Small intestine (tissue), 7 donors: ENCODE data around the gene C11orf24. TPM values are rescaled to one million over a fixed set of nuclear protein-coding genes. Genes with fewer than 3 reads are reported as not detected.
"Not testable (repeated sequence)": the region's sequence is repeated elsewhere in the genome, so short reads cannot be mapped to it uniquely, and the experiment has no call there.

Source experiments
- DNase-seq, 2 donors: peaks; one replicate each; pipeline versions ENCODE4 v3.0.0 to v3.0.0-alpha.2; 2013
- FAIRE-seq: peaks from 2 replicates; lab custom pipeline; 2012; peaks lifted over from hg19 to GRCh38; lab: Jason Lieb, UNC
- H3K27ac ChIP-seq, 3 donors: one replicate each; pipeline ENCODE4 v1.5.1; 2013; ENCODE audit warnings: low read length in 2 of 3, mild to moderate bottlenecking in 2 of 3, control low read depth in 1 of 3, inconsistent platforms in 1 of 3, low read depth in 1 of 3, moderate library complexity in 1 of 3
- H3K27me3 ChIP-seq, 3 donors: one replicate each; pipeline ENCODE4 v1.6.1; 2013; ENCODE audit warnings: low read length in 3 of 3, inconsistent platforms in 1 of 3; ENCODE audit not compliant: control insufficient read depth in 3 of 3, insufficient read depth in 3 of 3
- H3K36me3 ChIP-seq, 3 donors: one replicate each; pipeline ENCODE4 v1.6.1; 2013; ENCODE audit warnings: low read length in 3 of 3, inconsistent platforms in 1 of 3, low read depth in 1 of 3, mild to moderate bottlenecking in 1 of 3, moderate library complexity in 1 of 3; ENCODE audit not compliant: control insufficient read depth in 3 of 3, insufficient read depth in 2 of 3
- H3K4me1 ChIP-seq, 3 donors: one replicate each; pipeline ENCODE4 v1.6.1; 2013; ENCODE audit warnings: low read length in 2 of 3, inconsistent platforms in 1 of 3, low read depth in 1 of 3, mild to moderate bottlenecking in 1 of 3, moderate library complexity in 1 of 3; ENCODE audit not compliant: control insufficient read depth in 3 of 3, insufficient read depth in 2 of 3
- H3K4me3 ChIP-seq, 3 donors: one replicate each; pipeline ENCODE4 v1.5.1; 2013; ENCODE audit warnings: low read length in 3 of 3, control low read depth in 1 of 3, inconsistent platforms in 1 of 3, low read depth in 1 of 3, mild to moderate bottlenecking in 1 of 3, moderate library complexity in 1 of 3
- H3K9me3 ChIP-seq, 2 donors: one replicate each; pipeline ENCODE4 v1.6.1; 2013; ENCODE audit warnings: low read depth in 1 of 2, low read length in 1 of 2; ENCODE audit not compliant: control insufficient read depth in 2 of 2, insufficient read depth in 1 of 2
- WGBS, 3 donors: extraction: QIAGEN DNeasy Blood & Tissue Kit; methylation state at CpG; one replicate each; pipeline ENCODE4 v1.1.7; 2013; 5-methylcytosine and 5-hydroxymethylcytosine counted together
- polyA plus RNA-seq, 4 donors: library from polyadenylated mRNA; stranded (reverse) in 3 of 4; unstranded in 1 of 4; fragments of 200-250 nt in 3 of 4; fragments of 120-200 nt in 1 of 4; gene quantifications; one replicate each; pipeline versions ENCODE4 v1.2.1 to v1.2.3, GENCODE V29; 2013
- donor health status: healthy with polysubstance abuse.
- donor health status: control.
- donor health status: control.
- donor health status: Bipolar disorder and iron deficiency.
- donor health status: healthy.

Gene C11orf24
- polyA plus RNA-seq, 4 donors = 39.4 to 168 (median 94.3) TPM

DNA sequence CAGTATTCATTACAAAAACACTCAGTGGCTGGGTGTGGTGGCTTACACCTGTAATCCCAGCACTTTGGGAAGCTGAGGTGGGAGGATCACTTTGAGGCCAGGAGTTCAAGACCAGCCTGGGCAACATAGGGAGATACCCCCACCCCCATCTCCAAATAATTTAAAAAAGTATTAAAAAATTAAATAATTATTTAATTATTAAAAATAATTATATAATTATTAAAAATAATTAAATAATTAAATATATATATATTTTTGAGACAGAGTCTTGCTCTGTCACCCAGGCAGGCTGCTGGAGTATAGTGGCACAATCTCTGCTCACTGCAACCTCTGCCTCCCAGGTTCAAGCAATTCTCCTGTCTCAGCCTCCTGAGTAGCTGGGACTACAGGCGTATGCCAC lies 27.9 kb downstream of the C11orf24 start:
- H3K27me3 ChIP-seq, H3K4me1 ChIP-seq, H3K27ac ChIP-seq, H3K4me3 ChIP-seq, H3K9me3 ChIP-seq, DNase-seq, H3K36me3 ChIP-seq, FAIRE-seq: not testable (repeated sequence)
- 94 to 100% (median 94%) methylated on average over 1 of the region's 1 CpG for WGBS, 3 donors

DNA sequence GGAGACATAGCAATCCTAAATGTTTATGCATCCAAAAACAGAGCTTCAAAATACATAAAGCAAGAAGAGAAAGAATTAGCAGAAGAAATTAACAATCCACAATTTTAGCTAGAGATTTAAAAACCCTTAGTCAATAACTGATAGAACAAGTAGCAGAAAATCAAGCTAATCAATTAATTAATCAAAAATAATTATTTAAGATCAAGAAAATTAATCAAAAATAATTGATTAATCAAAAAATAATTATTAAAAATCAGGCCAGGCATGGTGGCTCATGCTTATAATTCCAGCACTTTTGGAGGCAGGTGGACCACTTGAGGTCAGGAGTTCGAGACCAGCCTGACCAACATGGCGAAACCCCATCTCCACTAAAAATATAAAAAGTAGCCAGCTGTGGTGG lies 29.2 kb downstream of the C11orf24 start:
- H3K27ac ChIP-seq = no peak overlapping the region
- H3K4me1 ChIP-seq = no peaks in the 10 kb centered on the region
- peaks cover 0 to 3% (median 0%) of the 10 kb centered on the region in 3 donors for H3K27me3 ChIP-seq
- DNase-seq (no peak), FAIRE-seq (no peak)
- no peaks in the 10 kb centered on the region for H3K36me3 ChIP-seq
- no peak overlapping the region for H3K4me3 ChIP-seq
- H3K9me3 ChIP-seq = no peaks in the 10 kb centered on the region
- 96 to 98% (median 98%) methylated on average over 2 of the region's 2 CpGs for WGBS, 3 donors

DNA sequence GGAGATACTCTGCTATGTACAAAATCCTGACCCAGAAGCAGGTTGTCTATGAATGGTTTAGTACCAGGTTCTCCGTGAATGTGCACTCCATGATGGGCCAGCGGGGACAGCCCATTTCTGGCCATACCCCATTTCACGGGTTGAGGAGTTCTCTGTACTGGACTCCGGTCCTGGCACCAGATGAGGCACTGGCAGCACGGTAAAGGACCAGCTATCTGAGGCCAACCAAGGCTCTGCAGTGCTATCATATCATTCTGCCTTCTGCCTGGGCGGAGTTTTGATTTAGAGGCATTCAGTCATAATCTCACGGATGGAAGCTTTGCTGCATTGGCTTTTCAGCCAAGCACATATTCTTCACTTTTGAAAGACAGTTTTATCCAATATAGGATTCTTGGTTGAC lies 40.2 kb downstream of the C11orf24 start:
- FAIRE-seq (no peak), DNase-seq (no peak)
- H3K27ac ChIP-seq = no peak overlapping the region
- no peaks in the 10 kb centered on the region for H3K36me3 ChIP-seq
- WGBS, 3 donors = 83 to 92% (median 90%) methylated on average over 7 of the region's 7 CpGs
- peaks cover 0 to 13% of the 10 kb centered on the region in 2 donors for H3K9me3 ChIP-seq
- no peaks in the 10 kb centered on the region for H3K4me1 ChIP-seq
- no peaks in the 10 kb centered on the region for H3K27me3 ChIP-seq
- no peak overlapping the region for H3K4me3 ChIP-seq

DNA sequence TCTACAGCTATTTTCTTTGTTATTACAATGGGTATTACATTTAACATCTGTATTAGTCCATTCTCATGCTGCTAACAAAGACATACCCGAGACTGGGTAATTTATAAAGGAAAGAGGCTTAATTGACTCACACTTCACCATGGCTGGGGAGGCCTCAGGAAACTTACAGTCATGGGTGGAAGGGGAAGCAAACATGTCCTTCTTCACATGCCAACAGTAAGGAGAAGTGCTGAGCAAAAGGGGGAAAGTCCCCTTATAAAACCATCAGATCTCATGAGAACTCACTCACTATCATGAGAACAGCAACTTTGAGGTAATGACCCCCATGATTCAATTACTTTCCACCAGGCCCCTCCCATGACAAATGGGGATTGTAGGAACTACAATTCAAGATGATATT lies 42.2 kb downstream of the C11orf24 start:
- Histone ChIP-seq H3K4me3 (no peak overlapping the region), H3K4me1 (no peaks in the 10 kb centered on the region), H3K27me3 (no peaks in the 10 kb centered on the region), H3K36me3 (no peaks in the 10 kb centered on the region), H3K9me3 (peaks cover 0 to 13% of the 10 kb centered on the region in 2 donors), H3K27ac (no peak overlapping the region)
- 73 to 87% (median 75%) methylated on average over 1 of the region's 1 CpG for WGBS, 3 donors
- DNase-seq = no peak
- no peak for FAIRE-seq

DNA sequence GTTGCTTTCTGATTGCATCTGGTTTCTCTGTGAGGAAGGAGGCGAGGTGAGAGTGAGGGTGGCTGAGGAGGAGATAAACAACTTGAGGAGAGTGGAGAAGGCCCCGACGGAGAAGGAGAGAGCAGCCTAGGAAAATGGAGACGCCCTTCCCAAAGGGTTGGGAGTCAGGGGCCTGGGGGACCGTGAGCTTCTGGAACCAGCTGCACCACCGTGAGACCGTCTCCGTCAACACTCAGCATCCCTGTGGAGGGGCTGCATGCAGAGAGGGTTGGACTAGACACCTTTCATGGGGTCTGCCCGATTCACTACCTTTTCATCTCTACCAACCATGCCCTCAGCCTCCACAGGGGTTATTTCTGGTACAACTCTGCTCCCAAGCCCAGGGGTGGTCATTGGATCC lies 45.4 kb downstream of the C11orf24 start:
- Histone ChIP-seq H3K27me3 (no peaks in the 10 kb centered on the region), H3K36me3 (no peaks in the 10 kb centered on the region), H3K9me3 (peaks cover 0 to 7% of the 10 kb centered on the region in 2 donors), H3K4me1 (no peaks in the 10 kb centered on the region), H3K4me3 (no peak overlapping the region), H3K27ac (no peak overlapping the region)
- DNase-seq (no peak), FAIRE-seq (no peak)
- WGBS, 3 donors = 91 to 96% (median 92%) methylated on average over 9 of the region's 9 CpGs

DNA sequence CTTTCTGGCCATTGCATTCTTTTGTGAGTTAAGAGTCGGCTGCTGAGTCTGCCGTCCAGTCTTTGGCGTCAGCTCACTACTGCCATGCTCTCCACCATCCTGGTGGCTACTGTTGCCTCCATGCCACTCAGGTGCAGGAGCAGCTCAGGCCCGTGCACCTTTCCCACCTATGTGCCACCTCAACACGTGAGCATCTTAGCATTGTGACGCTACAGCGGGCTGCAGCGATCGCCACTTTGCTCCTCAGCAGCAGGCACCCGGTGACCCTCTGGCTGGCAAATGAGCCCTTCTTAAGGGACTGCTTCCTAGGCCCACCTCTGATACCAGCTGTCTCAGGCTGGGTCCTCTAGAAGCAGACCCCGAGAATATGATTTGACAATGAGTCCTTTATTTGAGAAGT lies 47.2 kb downstream of the C11orf24 start:
- Histone ChIP-seq H3K36me3 (no peaks in the 10 kb centered on the region), H3K4me3 (no peak overlapping the region), H3K9me3 (peaks cover 0 to 5% of the 10 kb centered on the region in 2 donors), H3K27me3 (no peaks in the 10 kb centered on the region), H3K4me1 (no peaks in the 10 kb centered on the region), H3K27ac (no peak overlapping the region)
- FAIRE-seq = no peak
- WGBS, 3 donors = 92 to 94% (median 93%) methylated on average over 11 of the region's 11 CpGs
- no peak for DNase-seq

DNA sequence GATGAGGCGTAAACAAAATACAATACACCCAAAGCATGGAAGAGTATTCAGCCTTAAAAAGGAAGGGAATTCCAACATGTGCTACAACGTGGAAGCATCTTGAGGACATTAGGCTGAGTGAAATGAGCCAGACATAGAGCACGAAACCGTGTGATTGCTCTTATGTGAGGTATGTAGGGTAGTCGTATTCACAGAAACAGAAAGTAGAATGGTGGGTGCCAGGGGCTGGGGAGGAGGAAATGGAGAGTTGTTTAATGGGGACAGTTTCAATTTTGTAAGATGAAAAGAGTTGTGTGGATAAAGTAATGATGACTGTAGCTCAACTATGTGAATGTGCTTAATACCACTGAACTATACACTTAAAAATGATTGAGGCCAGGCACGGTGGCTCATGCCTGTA lies 48.5 kb downstream of the C11orf24 start:
- Histone ChIP-seq H3K9me3 (no peaks in the 10 kb centered on the region), H3K27me3 (peaks cover 0 to 1% (median 0%) of the 10 kb centered on the region in 3 donors), H3K36me3 (no peaks in the 10 kb centered on the region), H3K4me1 (no peaks in the 10 kb centered on the region), H3K4me3 (no peak overlapping the region), H3K27ac (no peak overlapping the region)
- DNase-seq = no peak
- 71 to 76% (median 72%) methylated on average over 6 of the region's 6 CpGs for WGBS, 3 donors
- no peak for FAIRE-seq

DNA sequence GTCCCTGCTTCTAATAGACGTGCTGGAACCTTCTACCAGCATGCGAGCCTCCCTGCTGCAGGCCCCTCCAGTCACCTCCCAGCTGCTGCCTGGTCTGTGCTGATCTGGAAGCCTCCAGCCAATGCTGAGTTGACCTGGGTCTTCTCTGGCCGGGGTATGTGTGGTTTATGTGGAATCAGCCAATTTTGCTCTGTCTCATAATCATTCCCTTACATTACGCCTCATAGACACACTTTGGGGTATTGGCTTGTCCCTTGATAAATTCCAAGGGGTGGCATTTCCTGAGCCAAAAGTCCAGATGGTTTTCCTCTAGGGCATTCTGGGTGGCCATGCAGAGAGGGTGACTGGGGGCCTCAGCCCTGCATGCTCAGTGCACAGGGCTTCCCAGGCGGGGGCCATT lies 50.4 kb downstream of the C11orf24 start:
- Histone ChIP-seq H3K27ac (no peak overlapping the region), H3K4me3 (no peak overlapping the region)
- no peak for FAIRE-seq

More for the DNA sequence above, 50.4 kb downstream of the C11orf24 start:
- no peaks in the 10 kb centered on the region for H3K9me3 ChIP-seq
- H3K36me3 ChIP-seq = no peaks in the 10 kb centered on the region
- 76 to 96% (median 90%) methylated on average over 5 of the region's 5 CpGs for WGBS, 3 donors
- H3K4me1 ChIP-seq = peaks cover 0 to 1% (median 0%) of the 10 kb centered on the region in 3 donors
- peaks cover 0 to 8% (median 0%) of the 10 kb centered on the region in 3 donors for H3K27me3 ChIP-seq
- no peak for DNase-seq
